Small intestine (tissue), 7 donors: ENCODE measurements around the gene GATA5. TPM values are rescaled to one million over a fixed set of nuclear protein-coding genes. Genes with fewer than 3 reads are reported as not detected.
"Not testable (repeated sequence)": the region's sequence is repeated elsewhere in the genome, so short reads cannot be mapped to it uniquely, and the experiment has no call there.

ENCODE experiments used
- DNase-seq, 2 donors: peaks; one replicate each; pipeline versions ENCODE4 v3.0.0 to v3.0.0-alpha.2; 2013
- FAIRE-seq: peaks from 2 replicates; lab custom pipeline; 2012; peaks lifted over from hg19 to GRCh38; lab: Jason Lieb, UNC
- H3K27ac ChIP-seq, 3 donors: one replicate each; pipeline ENCODE4 v1.5.1; 2013; ENCODE audit warnings: low read length in 2 of 3, mild to moderate bottlenecking in 2 of 3, control low read depth in 1 of 3, inconsistent platforms in 1 of 3, low read depth in 1 of 3, moderate library complexity in 1 of 3
- H3K27me3 ChIP-seq, 3 donors: one replicate each; pipeline ENCODE4 v1.6.1; 2013; ENCODE audit warnings: low read length in 3 of 3, inconsistent platforms in 1 of 3; ENCODE audit not compliant: control insufficient read depth in 3 of 3, insufficient read depth in 3 of 3
- H3K36me3 ChIP-seq, 3 donors: one replicate each; pipeline ENCODE4 v1.6.1; 2013; ENCODE audit warnings: low read length in 3 of 3, inconsistent platforms in 1 of 3, low read depth in 1 of 3, mild to moderate bottlenecking in 1 of 3, moderate library complexity in 1 of 3; ENCODE audit not compliant: control insufficient read depth in 3 of 3, insufficient read depth in 2 of 3
- H3K4me1 ChIP-seq, 3 donors: one replicate each; pipeline ENCODE4 v1.6.1; 2013; ENCODE audit warnings: low read length in 2 of 3, inconsistent platforms in 1 of 3, low read depth in 1 of 3, mild to moderate bottlenecking in 1 of 3, moderate library complexity in 1 of 3; ENCODE audit not compliant: control insufficient read depth in 3 of 3, insufficient read depth in 2 of 3
- H3K4me3 ChIP-seq, 3 donors: one replicate each; pipeline ENCODE4 v1.5.1; 2013; ENCODE audit warnings: low read length in 3 of 3, control low read depth in 1 of 3, inconsistent platforms in 1 of 3, low read depth in 1 of 3, mild to moderate bottlenecking in 1 of 3, moderate library complexity in 1 of 3
- H3K9me3 ChIP-seq, 2 donors: one replicate each; pipeline ENCODE4 v1.6.1; 2013; ENCODE audit warnings: low read depth in 1 of 2, low read length in 1 of 2; ENCODE audit not compliant: control insufficient read depth in 2 of 2, insufficient read depth in 1 of 2
- WGBS, 3 donors: extraction: QIAGEN DNeasy Blood & Tissue Kit; methylation state at CpG; one replicate each; pipeline ENCODE4 v1.1.7; 2013; 5-methylcytosine and 5-hydroxymethylcytosine counted together
- polyA plus RNA-seq, 4 donors: library from polyadenylated mRNA; stranded (reverse) in 3 of 4; unstranded in 1 of 4; fragments of 200-250 nt in 3 of 4; fragments of 120-200 nt in 1 of 4; gene quantifications; one replicate each; pipeline versions ENCODE4 v1.2.1 to v1.2.3, GENCODE V29; 2013
- donor health status: healthy with polysubstance abuse.
- donor health status: control.
- donor health status: control.
- donor health status: Bipolar disorder and iron deficiency.
- donor health status: healthy.

GATA5 gene
- polyA plus RNA-seq, 4 donors, result 11.9 to 52.9 (median 34.7) TPM

DNA sequence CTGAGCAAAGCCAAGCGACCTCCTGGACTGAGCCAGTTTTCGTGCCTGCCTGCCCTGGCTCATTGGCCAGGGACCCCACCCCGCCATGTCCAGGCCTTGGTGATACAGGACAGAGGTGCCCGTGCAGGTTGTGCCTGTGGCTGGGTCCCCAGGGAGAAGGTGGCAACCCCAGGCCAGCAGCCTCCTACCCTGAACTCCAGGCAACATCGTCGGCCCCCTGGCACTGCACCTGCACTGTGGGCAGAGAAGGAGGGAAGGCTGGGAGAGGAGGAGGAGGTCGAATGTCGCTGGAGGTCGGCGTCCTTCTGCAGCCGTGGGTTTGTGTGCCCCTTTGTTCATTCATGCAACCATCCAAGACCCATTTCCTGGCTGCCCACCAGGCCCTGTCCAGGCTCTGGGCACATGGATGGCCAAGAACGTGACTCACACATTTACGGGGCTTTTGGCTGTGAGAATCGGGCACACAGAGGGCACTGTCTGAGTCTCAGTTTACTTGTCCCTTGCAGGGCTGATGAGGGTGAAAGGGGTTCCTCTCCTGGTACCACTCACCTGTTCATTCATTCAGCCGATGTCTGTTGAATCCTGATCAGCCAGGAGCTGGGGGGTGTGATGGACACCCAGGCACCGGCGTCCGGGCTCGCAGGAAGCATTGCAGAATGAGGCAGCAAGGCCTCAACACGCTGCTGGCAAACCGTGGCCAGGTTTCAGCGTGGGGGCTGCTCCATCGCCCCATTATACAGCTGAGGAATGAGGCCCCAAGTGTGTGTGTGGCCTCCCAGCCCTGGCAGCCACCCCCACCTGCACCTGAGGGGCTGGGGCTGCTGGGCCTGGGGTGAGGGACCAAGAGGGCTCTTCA, 46.1 kb downstream of the GATA5 start:
- WGBS, 3 donors, result 19 to 62% (median 40%) methylated on average over 23 of the region's 23 CpGs
- Histone ChIP-seq H3K36me3 (peaks cover 0 to 9% (median 0%) of the 10 kb centered on the region in 3 donors), H3K27me3 (no peaks in the 10 kb centered on the region), H3K27ac (peak overlapping the region in 1 of 3 donors; percentile 86), H3K4me3 (no peak overlapping the region), H3K4me1 (peaks cover 0 to 78% (median 3%) of the 10 kb centered on the region in 3 donors), H3K9me3 (no peaks in the 10 kb centered on the region)
- FAIRE-seq (no peak), DNase-seq (no peak)

DNA sequence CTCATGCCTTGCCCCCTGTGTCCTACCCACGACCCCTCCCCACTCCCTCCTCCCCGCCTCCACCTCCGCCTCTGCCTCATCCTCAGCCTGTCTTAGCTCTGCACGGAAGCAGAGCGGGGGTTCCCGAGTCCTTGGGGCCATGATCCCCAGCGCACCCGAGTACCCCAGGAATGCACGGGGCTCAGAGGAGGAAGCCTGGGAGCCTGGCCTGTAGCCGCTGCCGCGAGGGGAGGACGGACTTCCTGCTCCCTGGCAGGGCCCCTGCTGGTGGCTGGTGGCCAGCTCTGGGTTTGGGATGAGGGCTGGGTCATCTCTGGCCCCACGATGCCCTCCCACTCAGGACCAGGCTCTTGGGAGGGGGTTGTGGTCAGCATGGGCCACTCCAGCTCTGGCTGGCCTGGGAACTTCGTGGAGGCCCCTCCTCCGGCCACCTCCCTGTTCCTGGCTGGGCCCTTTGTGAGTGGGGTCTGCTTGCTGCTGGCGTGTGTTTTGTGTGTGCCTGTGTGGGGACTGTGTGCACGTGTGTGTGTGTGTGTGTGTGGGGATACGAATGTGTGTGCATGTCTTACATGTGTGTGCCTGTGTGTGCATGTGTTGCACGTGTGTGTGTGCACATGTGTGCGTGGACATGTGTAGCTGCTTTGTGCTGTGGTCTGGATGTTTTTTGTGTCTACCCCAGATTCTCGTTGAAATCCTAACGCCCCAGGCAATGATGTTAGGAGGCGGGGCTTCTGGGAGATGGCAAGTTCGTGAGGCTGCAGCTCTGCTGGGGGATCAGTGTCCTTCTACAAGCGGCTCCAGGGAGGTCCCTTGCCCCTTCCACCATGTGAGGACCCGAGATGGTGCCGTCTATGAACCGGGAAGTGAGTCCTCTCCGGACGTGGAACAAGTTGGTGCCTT, 47.1 kb downstream of the GATA5 start:
- no peak overlapping the region for H3K4me3 ChIP-seq
- FAIRE-seq (no peak), DNase-seq (peak in 1 of 2 donors; percentile 56)
- H3K27ac ChIP-seq, result peak overlapping the region in 2 of 3 donors; percentile 78 to 87
- H3K36me3 ChIP-seq, result peaks cover 0 to 12% (median 0%) of the 10 kb centered on the region in 3 donors
- WGBS, 3 donors, result 28 to 42% (median 37%) methylated on average over 31 of the region's 31 CpGs
- H3K27me3 ChIP-seq, result no peaks in the 10 kb centered on the region
- no peaks in the 10 kb centered on the region for H3K9me3 ChIP-seq
- peaks cover 0 to 88% (median 3%) of the 10 kb centered on the region in 3 donors for H3K4me1 ChIP-seq

DNA sequence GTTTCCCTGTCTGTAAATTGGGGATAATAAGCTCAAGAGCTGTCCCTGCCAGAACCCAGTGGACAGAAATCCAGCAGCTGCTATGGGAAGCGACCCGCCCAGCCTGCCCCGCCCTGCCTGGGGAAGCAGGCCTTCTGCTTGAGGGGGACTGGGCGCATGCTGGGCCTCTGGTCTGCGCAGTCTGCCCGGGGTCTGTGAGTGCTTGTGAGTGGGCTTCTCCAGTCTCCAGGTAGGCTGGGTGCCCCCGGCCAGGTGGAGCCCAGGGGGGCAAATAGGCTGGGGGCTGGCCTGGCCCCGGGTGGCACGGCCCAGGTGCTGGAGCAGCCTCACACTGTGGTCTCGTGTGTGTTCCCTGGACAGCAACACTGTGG, 47.8 kb downstream of the GATA5 start:
- H3K9me3 ChIP-seq, result no peaks in the 10 kb centered on the region
- DNase-seq (peak; percentile 44 to 59), FAIRE-seq (no peak)
- 35 to 59% (median 41%) methylated on average over 7 to 10 of the region's 10 CpGs for WGBS, 3 donors
- H3K27ac ChIP-seq, result peak overlapping the region in 2 of 3 donors; percentile 78 to 87
- H3K36me3 ChIP-seq, result peaks cover 0 to 19% (median 0%) of the 10 kb centered on the region in 3 donors
- H3K4me3 ChIP-seq, result no peak overlapping the region
- peaks cover 0 to 88% (median 3%) of the 10 kb centered on the region in 3 donors for H3K4me1 ChIP-seq
- H3K27me3 ChIP-seq, result no peaks in the 10 kb centered on the region

DNA sequence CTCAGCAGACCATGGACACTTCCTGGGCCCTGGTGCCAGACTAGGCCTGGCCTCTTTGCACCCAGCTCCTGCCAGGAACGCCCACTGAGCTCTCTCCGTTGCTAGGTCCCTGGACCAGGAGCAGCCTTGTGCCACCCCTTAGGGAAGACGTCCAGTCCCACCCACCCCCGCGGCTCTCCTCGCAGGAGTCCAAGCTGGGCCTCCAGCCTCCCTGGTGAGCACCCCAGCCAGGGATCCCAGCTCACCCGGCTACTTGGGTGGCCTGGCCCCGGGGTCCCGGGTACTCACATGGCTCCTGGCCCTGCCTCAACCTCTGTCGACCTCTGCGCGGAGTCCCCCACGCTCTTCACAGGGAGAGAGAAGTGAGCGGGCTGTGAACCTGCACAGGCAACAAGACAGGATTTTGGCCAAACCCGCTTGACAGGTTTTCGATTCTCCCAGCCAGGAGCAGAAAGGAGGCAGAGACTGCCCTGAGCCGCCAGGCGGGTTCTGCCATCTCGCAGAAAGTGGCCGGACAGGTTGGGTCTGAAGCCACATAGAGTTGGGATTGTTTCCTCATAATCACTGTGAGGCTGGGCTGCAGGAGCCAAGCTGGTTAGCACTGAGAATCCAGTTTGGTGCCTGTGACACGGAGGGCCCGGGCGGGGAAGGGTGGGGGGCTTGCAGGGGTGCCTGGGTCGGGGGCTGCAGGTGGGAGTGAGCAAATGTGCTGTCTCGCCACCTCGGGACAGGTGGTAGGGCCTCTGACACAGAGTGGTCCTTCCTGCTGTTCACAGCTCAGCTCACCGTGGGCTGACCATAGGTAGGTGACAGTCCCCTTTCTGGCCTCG, 48.4 kb downstream of the GATA5 start, which contains the start of gene RBBP8NL:
Gene RBBP8NL, minus strand, starts transcription at position 368 of the 830 bp plus-strand sequence. CDS start 7,892 bp downstream, outside the sequence.
- H3K27me3 ChIP-seq, result no peaks in the 10 kb centered on the region
- H3K27ac ChIP-seq, result peak within 1 kb of the TSS in 2 of 3 donors; percentile 78 to 87
- H3K9me3 ChIP-seq, result no peaks in the 10 kb centered on the region
- WGBS, 3 donors, result 17 to 56% (median 33%) methylated on average over 28 of the region's 28 CpGs
- FAIRE-seq (no peak), DNase-seq (peak; percentile 90 to 94)
- H3K36me3 ChIP-seq, result peaks cover 0 to 22% (median 0%) of the 10 kb centered on the region in 3 donors
- H3K4me3 ChIP-seq, result peak within 1 kb of the TSS in 1 of 3 donors; percentile 31
- H3K4me1 ChIP-seq, result peaks cover 0 to 87% (median 3%) of the 10 kb centered on the region in 3 donors

DNA sequence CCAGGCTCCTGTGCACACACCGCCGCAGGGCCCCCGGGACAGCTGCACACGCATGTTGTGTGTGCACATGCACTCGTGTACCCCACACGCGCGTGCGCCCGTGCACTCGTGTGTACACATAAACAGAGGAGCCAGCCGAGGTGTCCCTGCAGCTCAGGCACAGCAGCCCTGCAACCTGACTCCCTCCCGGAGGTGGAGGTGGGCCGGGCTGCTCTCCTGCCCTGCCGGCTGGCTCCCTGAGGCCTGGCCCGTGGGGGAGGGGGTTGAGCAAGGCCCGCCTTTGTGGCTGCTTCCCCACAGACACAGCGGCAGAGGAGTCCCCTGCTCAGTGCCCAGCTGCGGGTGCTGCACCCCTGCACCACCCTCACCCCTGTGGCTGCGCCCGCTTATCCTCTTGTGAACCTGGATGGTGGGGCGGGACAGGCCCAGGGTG, 49.1 kb downstream of the GATA5 start:
- 8 to 51% (median 31%) methylated on average over 18 to 22 of the region's 22 CpGs for WGBS, 3 donors
- H3K36me3 ChIP-seq, result peaks cover 0 to 26% (median 0%) of the 10 kb centered on the region in 3 donors
- DNase-seq, result peak; percentile 23 to 74
- H3K27me3 ChIP-seq, result no peaks in the 10 kb centered on the region
- H3K27ac ChIP-seq, result peak overlapping the region in 1 of 3 donors; percentile 87
- no peaks in the 10 kb centered on the region for H3K9me3 ChIP-seq
- no peak for FAIRE-seq
- peaks cover 0 to 80% (median 3%) of the 10 kb centered on the region in 3 donors for H3K4me1 ChIP-seq
- H3K4me3 ChIP-seq, result peak overlapping the region in 1 of 3 donors; percentile 31

DNA sequence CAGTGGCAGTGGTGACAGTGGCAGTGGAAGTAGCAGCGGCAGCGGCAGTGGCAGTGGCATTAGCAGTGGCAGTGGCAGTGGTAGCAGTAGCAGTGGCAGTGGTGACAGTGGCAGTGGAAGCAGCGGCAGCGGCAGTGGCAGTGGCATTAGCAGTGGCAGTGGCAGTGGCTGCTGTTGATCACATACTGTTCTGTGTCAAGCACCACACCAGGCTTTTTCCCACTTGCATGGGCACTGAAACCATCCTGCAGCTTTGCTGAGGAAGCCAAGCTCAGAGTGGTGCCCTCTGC, 49.8 kb downstream of the GATA5 start:
- H3K4me1 ChIP-seq, result peaks cover 0 to 75% (median 3%) of the 10 kb centered on the region in 3 donors
- WGBS, 3 donors, result 97 to 99% (median 98%) methylated on average over 4 of the region's 4 CpGs

DNA sequence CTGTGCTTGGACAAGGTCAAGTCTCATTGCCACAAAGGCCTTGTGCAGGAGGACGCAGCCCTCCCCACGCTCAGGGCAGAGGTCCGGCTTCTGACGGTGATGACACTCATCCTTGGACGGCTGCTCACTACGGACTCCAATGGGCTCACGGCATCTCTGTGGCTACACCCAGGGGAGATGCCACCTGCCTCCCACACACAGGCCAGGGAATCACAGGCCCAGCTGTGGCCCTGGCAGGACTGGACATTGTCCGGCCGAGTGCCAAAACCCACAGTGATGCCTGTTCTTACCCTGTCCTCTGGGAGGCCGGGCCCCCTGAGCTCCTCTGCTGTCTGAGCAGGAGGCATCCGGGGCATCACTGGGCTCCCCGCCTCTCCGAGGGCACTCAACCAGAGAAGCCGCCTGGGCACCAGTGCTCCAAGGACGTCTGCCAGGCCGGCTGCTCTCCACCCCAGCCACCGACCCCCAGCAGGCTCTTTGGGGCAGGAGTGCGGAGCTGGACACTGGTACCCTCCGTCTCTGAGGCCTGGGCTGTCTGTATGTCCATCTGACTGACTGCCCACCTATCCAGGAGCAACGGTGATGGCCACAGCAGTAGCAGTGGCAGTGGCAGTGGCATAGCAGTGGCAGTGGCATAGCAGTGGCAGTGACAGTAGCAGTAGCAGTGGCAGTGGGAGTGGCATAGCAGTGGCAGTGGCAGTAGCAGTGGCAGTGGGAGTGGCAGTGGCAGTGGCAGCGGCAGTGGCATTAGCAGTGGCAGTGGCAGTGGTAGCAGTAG, 50.3 kb downstream of the GATA5 start:
- no peak for DNase-seq
- H3K27ac ChIP-seq, result no peak overlapping the region
- no peaks in the 10 kb centered on the region for H3K27me3 ChIP-seq
- no peak overlapping the region for H3K4me3 ChIP-seq
- peaks cover 0 to 33% (median 0%) of the 10 kb centered on the region in 3 donors for H3K36me3 ChIP-seq
- peaks cover 0 to 72% (median 2%) of the 10 kb centered on the region in 3 donors for H3K4me1 ChIP-seq
- FAIRE-seq, result no peak
- WGBS, 3 donors, result 86 to 88% (median 87%) methylated on average over 19 to 21 of the region's 21 CpGs
- H3K9me3 ChIP-seq, result no peaks in the 10 kb centered on the region

More for the DNA sequence above, 49.8 kb downstream of the GATA5 start:
- not testable (repeated sequence) for H3K9me3 ChIP-seq, DNase-seq, H3K27me3 ChIP-seq, H3K4me3 ChIP-seq, FAIRE-seq, H3K27ac ChIP-seq
- H3K36me3 ChIP-seq, result peaks cover 0 to 30% (median 0%) of the 10 kb centered on the region in 3 donors
